Neuron (in vitro differentiated cells): Measurements from ENCODE around the gene RHOBTB3.
"Not testable (repeated sequence)": the region's sequence is repeated elsewhere in the genome, so short reads cannot be mapped to it uniquely, and the experiment has no call there.

Source experiments
- H2AFZ ChIP-seq: one replicate; pipeline ENCODE4 v1.6.1; 2013; ENCODE audit warnings: low read depth, mild to moderate bottlenecking, inconsistent platforms, low read length, moderate library complexity
- H3K27me3 ChIP-seq: one replicate; pipeline ENCODE4 v1.6.1; 2013; ENCODE audit warnings: low read length; ENCODE audit not compliant: insufficient read depth
- H3K36me3 ChIP-seq: one replicate; pipeline ENCODE4 v1.6.1; 2013; ENCODE audit warnings: low read length; ENCODE audit not compliant: insufficient read depth
- H3K4me1 ChIP-seq: one replicate; pipeline ENCODE4 v1.6.1; 2013; ENCODE audit warnings: low read length; ENCODE audit not compliant: insufficient read depth
- H3K4me3 ChIP-seq: 2 replicates; pipeline ENCODE4 v1.5.1; 2013; ENCODE audit warnings: mild to moderate bottlenecking, low read length, moderate library complexity
- H3K9me3 ChIP-seq: one replicate; pipeline ENCODE4 v1.6.1; 2013; ENCODE audit warnings: low read length

RHOBTB3 gene

DNA sequence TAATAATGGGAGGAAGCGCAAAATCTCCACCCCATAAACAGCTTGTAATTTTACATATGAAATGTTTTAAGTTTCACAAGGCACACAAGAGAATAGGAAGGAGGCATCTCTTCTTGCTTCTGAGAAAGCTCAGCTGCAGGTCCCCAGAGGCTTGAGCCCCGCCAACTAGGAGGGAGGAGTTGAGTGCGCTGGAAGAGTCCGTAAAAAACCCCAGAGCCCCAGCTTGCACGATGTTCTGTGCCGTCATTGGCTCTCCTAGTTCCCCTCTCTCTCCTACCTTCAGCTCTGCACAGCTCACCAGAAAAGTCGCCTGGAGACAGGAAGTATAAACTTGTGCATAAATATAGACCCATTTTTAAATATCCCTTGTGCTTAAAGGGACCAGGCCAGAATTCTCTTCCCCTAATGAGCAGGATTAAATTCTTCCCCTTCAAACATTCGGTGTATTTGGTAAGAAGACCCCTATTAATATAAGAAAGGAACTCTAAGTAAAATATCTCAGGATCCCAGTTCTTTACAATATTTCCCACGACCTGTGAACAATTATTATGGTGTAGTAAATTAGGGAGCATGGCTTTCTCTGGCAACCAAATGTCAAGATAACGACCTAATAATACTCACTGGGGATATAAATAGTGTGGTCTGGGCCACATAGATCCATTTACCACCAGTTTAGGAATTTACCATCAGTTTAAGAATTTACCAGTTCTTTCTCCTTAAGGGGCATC lies 77.7 kb downstream of the RHOBTB3 start:
- H3K9me3 ChIP-seq: no peaks in the 10 kb centered on the region
- H3K4me1 ChIP-seq: peaks cover 8% of the 10 kb centered on the region
- H3K4me3 ChIP-seq: no peak overlapping the region
- H3K36me3 ChIP-seq: no peaks in the 10 kb centered on the region
- H2AFZ ChIP-seq: no peak overlapping the region
- H3K27me3 ChIP-seq: no peaks in the 10 kb centered on the region

- Histone ChIP-seq H3K4me1 (peaks cover 8% of the 10 kb centered on the region), H3K27me3 (no peaks in the 10 kb centered on the region), H3K36me3 (no peaks in the 10 kb centered on the region), H2AFZ (no peak overlapping the region), H3K4me3 (no peak overlapping the region), H3K9me3 (no peaks in the 10 kb centered on the region)
These were observed 78.4 kb downstream of the RHOBTB3 start for GRCh38 chr5:95809414-95809960.

DNA sequence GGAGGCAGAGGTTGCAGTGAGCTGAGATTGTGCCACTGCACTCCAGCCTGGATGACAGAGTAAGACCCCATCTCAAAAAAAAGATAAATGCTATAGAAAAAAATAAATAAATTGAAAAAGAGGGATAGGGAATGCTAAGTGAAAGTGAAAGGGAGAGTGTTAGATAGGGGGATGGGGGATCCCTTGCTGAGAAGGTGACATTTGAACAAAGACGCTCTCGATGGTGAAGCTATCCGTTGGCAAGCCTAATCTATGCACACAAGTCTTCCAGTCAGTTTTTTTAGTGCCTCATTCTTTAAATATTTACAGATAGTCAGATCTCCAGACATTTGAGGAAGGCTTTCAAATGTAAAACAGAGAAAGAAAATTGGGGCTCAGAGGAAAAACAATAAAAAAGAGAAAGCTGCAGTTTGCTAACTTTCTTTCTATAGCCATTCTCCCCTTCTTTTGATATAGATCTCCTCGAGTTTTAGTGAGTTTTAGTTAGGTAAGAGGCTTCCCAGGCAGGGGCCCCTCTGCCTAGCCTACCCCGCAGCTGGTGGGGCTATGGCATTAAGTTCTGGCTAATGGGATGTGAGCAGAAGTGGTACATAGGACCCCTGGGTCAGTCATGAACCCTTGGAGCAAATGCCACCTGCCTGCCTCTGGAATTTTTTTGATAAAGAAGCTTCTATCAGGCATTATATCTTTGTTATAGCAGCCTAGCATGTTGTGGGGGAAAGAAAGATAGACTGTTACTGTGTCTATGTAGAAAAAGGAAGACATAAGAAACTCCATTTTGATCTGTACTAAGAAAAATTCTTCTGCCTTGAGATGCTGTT lies 79.4 kb downstream of the RHOBTB3 start:
- H3K4me1 ChIP-seq: peaks cover 8% of the 10 kb centered on the region
- no peak overlapping the region for H2AFZ ChIP-seq
- H3K36me3 ChIP-seq: no peaks in the 10 kb centered on the region
- H3K4me3 ChIP-seq: no peak overlapping the region
- no peaks in the 10 kb centered on the region for H3K9me3 ChIP-seq
- H3K27me3 ChIP-seq: no peaks in the 10 kb centered on the region

- H3K27me3 ChIP-seq, H3K9me3 ChIP-seq, H3K36me3 ChIP-seq, H3K4me3 ChIP-seq, H2AFZ ChIP-seq, H3K4me1 ChIP-seq: not testable (repeated sequence)
These were observed 79.9 kb downstream of the RHOBTB3 start for GRCh38 chr5:95811126-95811423.

DNA sequence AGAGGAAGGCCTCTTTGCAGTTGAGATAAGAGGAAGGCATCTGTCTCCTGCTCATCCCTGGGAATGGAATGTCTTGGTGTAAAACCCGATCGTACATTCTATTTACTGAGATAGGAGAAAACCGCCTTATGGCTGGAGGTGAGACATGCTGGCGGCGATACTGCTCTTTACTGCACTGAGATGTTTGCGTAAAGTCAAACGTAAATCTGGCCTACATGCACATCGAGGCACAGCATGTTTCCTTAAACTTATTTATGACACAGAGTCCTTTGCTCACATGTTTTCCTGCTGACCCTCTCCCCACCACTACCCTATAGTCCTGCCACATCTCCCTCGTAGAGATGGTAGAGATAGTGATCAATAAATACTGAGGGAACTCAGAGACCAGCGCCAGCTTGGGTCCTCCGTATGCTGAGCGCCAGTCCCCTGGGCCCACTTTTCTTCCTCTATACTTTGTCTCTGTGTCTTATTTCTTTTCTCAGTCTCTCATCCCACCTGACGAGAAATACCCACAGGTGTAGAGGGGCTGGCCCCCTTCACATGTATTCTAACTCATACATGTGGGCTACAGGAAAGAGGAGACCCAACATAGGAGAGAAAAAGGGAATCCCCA lies 80.4 kb downstream of the RHOBTB3 start:
- H3K36me3 ChIP-seq, H3K9me3 ChIP-seq, H3K27me3 ChIP-seq, H2AFZ ChIP-seq, H3K4me1 ChIP-seq, H3K4me3 ChIP-seq: not testable (repeated sequence)

DNA sequence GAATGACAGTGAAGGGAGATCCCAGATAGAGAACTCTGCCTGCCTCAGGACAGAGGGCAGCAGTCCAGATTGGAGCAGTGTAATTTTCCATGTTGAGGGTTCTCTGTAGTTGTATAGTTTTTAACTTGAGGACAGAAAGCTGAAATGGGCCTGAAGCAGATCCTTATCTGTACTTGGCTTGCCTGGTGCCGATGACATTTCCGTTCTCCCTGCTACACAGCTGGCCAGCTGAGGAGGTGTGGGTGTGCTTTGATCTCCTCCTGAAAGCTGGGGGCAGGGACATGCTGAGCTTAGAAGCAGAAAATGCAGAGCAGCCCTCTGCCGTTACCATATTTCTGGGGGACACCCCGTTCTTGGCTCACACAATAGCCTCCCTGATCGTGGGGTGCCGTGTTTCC lies 80.9 kb downstream of the RHOBTB3 start:
- no peaks in the 10 kb centered on the region for H3K27me3 ChIP-seq
- peaks cover 8% of the 10 kb centered on the region for H3K4me1 ChIP-seq
- no peaks in the 10 kb centered on the region for H3K9me3 ChIP-seq

DNA sequence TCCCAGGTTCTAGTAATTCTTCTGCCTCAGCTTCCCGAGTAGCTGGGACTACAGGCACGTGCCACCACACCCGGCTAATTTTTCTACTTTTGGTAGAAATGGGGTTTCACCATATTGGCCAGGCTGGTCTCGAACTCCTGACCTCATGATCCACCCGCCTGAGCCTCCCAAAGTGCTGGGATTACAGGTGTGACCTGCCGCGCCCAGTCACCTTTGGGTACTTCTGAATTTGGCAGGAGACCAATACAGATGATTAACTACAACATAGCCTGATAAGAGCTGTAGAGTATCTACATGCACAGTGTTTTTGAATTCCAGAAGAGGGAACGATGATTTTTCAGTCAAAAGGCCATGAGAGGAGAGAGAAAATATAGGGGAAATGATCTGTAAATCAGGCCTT lies 81.9 kb downstream of the RHOBTB3 start:
- not testable (repeated sequence) for H3K9me3 ChIP-seq, H3K4me3 ChIP-seq, H3K36me3 ChIP-seq, H2AFZ ChIP-seq, H3K27me3 ChIP-seq
- peaks cover 12% of the 10 kb centered on the region for H3K4me1 ChIP-seq

More for the DNA sequence above, 80.9 kb downstream of the RHOBTB3 start:
- no peak overlapping the region for H3K4me3 ChIP-seq
- H2AFZ ChIP-seq: no peak overlapping the region
- no peaks in the 10 kb centered on the region for H3K36me3 ChIP-seq

- Histone ChIP-seq H2AFZ (no peak overlapping the region), H3K36me3 (no peaks in the 10 kb centered on the region), H3K9me3 (no peaks in the 10 kb centered on the region), H3K4me3 (no peak overlapping the region), H3K27me3 (no peaks in the 10 kb centered on the region), H3K4me1 (peaks cover 10% of the 10 kb centered on the region)
These were observed 84.1 kb downstream of the RHOBTB3 start for GRCh38 chr5:95815155-95815729.

GRCh38 chr5:95816341-95816740 lies 85.2 kb downstream of the RHOBTB3 start:
- Histone ChIP-seq H3K4me1 (peaks cover 7% of the 10 kb centered on the region), H3K4me3 (no peak overlapping the region), H3K27me3 (no peaks in the 10 kb centered on the region), H3K9me3 (no peaks in the 10 kb centered on the region), H2AFZ (no peak overlapping the region), H3K36me3 (no peaks in the 10 kb centered on the region)

DNA sequence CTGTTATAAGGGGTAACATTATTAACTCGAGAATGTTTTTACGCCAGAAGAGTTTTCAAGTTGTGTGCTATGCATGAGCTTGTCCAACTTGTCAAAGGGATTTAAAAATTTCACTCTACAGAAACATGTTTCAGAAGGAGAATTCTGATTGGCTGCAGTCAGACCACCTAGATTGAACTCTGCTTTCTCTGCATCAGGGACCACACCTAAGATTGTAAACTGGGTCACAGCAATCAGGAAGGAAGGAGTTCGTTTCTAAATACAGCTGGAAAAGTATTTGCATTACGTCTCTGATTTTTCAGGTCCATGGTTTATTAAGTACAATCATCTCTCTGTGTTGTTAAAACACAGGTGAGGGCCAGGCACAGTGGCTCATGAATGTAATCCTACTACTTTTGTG lies 85.6 kb downstream of the RHOBTB3 start:
- Histone ChIP-seq H3K9me3 (no peaks in the 10 kb centered on the region), H3K4me3 (no peak overlapping the region), H3K27me3 (no peaks in the 10 kb centered on the region), H3K4me1 (peaks cover 12% of the 10 kb centered on the region), H2AFZ (no peak overlapping the region), H3K36me3 (no peaks in the 10 kb centered on the region)

DNA sequence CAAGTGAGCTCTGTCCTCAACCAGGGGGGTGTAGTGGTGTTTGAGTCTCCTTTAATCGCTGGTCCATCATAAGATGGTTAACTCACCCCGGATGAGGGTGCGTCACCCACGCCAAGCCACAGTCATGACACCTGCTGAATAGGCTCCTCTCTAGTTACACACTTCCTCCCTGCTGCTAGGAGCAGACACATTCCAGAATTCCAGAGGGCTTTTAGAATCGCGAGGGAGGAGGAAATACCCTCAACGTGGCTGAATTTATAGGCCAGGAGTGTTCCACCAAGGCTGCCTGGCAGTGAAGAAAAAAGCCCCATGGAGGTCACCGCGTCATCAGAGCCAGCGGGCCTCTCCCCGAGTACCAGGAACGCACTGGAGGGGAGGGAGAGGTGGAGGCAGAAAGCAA lies 86.3 kb downstream of the RHOBTB3 start:
- Histone ChIP-seq H3K27me3 (no peaks in the 10 kb centered on the region), H2AFZ (no peak overlapping the region), H3K4me3 (no peak overlapping the region), H3K4me1 (peaks cover 12% of the 10 kb centered on the region), H3K36me3 (no peaks in the 10 kb centered on the region), H3K9me3 (no peaks in the 10 kb centered on the region)

- Histone ChIP-seq H3K36me3 (no peaks in the 10 kb centered on the region), H2AFZ (no peak overlapping the region), H3K4me3 (no peak overlapping the region), H3K27me3 (no peaks in the 10 kb centered on the region), H3K4me1 (peaks cover 16% of the 10 kb centered on the region), H3K9me3 (no peaks in the 10 kb centered on the region)
These were observed 87.3 kb downstream of the RHOBTB3 start for GRCh38 chr5:95818181-95819147.
